Thyroid gland (tissue), 4 donors: Measurements from ENCODE around the gene MINPP1. TPM values are rescaled to one million over a fixed set of nuclear protein-coding genes. Genes with fewer than 3 reads are reported as not detected.

Experiments used
- DNase-seq, 2 donors: peaks; one replicate each; pipeline ENCODE4 v3.0.0-alpha.2; 2019
- H3K27ac ChIP-seq, 3 donors: fragments of 200-600 bp; sonication (generic); 1 replicate in 2 of 3; 2 replicates in 1 of 3; pipeline ENCODE4 v1.5.1; 2016 to 2019; ENCODE audit warnings: mild to moderate bottlenecking in 1 of 3, moderate library complexity in 1 of 3
- H3K27me3 ChIP-seq: fragments of 200-600 bp; sonication (generic); one replicate; pipeline ENCODE4 v1.5.1; 2019
- H3K36me3 ChIP-seq, 2 donors: fragments of 200-600 bp; sonication (generic); one replicate each; pipeline ENCODE4 v1.5.1; 2016 to 2019
- H3K4me1 ChIP-seq, 2 donors: fragments of 200-600 bp; sonication (generic); one replicate each; pipeline ENCODE4 v1.5.1; 2017 to 2019
- H3K4me3 ChIP-seq, 3 donors: fragments of 200-600 bp; sonication (generic); replicated peaks in 1 of 3; 1 replicate in 2 of 3; 2 replicates in 1 of 3; pipeline ENCODE4 v1.5.1; 2016; ENCODE audit warnings: mild to moderate bottlenecking in 1 of 3
- H3K9me3 ChIP-seq: fragments of 200-600 bp; sonication (generic); one replicate; pipeline ENCODE4 v1.5.1; 2017
- POLR2A ChIP-seq, 2 donors: fragments of 450-650 bp; IDR thresholded peaks; one replicate each; pipeline ENCODE4 v1.6.1; 2017; ENCODE audit warnings: antibody characterized with exemption in 2 of 2, mild to moderate bottlenecking in 2 of 2, moderate library complexity in 1 of 2
- WGBS, 2 donors: methylation state at CpG; one replicate each; pipeline ENCODE4 v1.1.5; 2017; 5-methylcytosine and 5-hydroxymethylcytosine counted together
- intact Hi-C: fragments of 100-400 bp; cut with DNase I; formaldehyde crosslinking; loops from one replicate; pipeline ENCODE4 v1.15.1; 2023
- total RNA-seq, 4 donors: library from RNA; depleted of rRNA; stranded (reverse); fragments of >200 nt; gene quantifications; one replicate each; pipeline ENCODE4 v1.2.3, GENCODE V29; 2016
- TF ChIP-seq, protein P1 (sequence below), 6 experiments: fragments of 200-600 bp in 3 of 6; fragments of 450-650 bp in 3 of 6; sonication (generic) in 3 of 6; IDR thresholded peaks; one replicate each; pipeline ENCODE4 v1.5.1; 2016 to 2019; ENCODE audit warnings: antibody characterized with exemption in 6 of 6, mild to moderate bottlenecking in 2 of 6, inconsistent platforms in 1 of 6, moderate library complexity in 1 of 6

MINPP1 gene
- total RNA-seq, 4 donors from 2014 or later, result 20.0 to 24.2 (median 22.8) TPM

DNA sequence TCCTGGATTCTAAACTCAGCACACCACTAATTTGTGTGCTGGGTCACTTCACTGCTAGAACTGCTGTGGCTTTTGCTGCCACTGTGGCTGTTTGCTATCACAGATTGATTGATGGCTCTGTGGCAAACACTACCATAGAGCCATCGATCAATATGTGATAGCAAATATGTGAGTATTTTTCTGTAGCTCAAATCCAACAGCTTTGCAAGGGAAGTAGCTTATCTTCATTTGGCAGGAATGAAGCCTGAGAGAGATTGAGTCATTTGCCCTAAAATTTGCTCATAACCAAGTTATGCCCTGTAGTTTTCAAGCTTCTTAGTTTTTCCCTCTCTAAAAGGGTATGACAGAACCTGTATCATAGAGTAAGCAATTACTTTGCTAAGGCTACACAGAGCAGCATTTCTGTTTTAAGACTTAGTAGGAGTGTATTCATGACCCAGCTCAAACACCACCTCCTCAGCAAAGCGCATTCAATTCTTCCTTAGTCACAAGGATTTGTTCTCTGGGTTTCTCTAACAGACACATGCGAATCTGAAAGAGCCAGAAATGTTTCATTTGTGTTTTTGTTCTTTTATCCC is 43.1 kb downstream of the MINPP1 start:
- Histone ChIP-seq H3K4me1 (peaks cover 0 to 11% of the 10 kb centered on the region in 2 donors), H3K4me3 (no peak overlapping the region), H3K9me3 (no peaks in the 10 kb centered on the region), H3K27me3 (no peaks in the 10 kb centered on the region), H3K27ac (no peak overlapping the region), H3K36me3 (peaks cover 0 to 2% of the 10 kb centered on the region in 2 donors)
- DNase-seq, result no peak
- 87 to 88% methylated on average over 3 of the region's 3 CpGs for WGBS, 2 donors
- intact Hi-C loops, result no loop called here
- TF ChIP-seq, protein P1, sequence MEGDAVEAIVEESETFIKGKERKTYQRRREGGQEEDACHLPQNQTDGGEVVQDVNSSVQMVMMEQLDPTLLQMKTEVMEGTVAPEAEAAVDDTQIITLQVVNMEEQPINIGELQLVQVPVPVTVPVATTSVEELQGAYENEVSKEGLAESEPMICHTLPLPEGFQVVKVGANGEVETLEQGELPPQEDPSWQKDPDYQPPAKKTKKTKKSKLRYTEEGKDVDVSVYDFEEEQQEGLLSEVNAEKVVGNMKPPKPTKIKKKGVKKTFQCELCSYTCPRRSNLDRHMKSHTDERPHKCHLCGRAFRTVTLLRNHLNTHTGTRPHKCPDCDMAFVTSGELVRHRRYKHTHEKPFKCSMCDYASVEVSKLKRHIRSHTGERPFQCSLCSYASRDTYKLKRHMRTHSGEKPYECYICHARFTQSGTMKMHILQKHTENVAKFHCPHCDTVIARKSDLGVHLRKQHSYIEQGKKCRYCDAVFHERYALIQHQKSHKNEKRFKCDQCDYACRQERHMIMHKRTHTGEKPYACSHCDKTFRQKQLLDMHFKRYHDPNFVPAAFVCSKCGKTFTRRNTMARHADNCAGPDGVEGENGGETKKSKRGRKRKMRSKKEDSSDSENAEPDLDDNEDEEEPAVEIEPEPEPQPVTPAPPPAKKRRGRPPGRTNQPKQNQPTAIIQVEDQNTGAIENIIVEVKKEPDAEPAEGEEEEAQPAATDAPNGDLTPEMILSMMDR (IDR thresholded peaks at IDR 0.05), result no peak
- TF ChIP-seq POLR2A (IDR thresholded peaks at IDR 0.05), result no peak

DNA sequence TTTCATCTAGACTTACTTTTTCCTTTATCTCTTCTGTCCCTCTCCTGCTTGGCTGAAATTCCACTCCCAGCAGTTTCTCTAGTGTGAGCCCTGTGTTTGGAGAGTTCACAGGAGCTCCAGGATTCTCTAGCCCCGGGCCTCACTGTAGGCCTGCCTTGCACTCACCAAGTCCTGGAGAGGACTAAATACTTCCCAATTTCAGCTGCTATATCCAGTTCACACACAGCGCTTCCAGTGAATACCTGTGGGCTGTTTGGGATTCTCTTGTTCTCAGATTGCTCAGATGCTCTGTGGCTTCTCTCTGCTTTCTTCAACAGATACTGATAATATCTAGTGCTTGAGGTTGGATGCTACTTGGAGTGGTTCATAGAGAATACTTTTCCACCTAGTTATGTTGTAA is 46.0 kb downstream of the MINPP1 start:
- TF ChIP-seq, protein P1 (IDR thresholded peaks at IDR 0.05), result no peak
- no peak for TF ChIP-seq POLR2A (IDR thresholded peaks at IDR 0.05)
- Histone ChIP-seq H3K4me3 (no peak overlapping the region), H3K9me3 (no peaks in the 10 kb centered on the region), H3K27me3 (no peaks in the 10 kb centered on the region), H3K4me1 (peaks cover 0 to 4% of the 10 kb centered on the region in 2 donors), H3K27ac (no peak overlapping the region), H3K36me3 (no peaks in the 10 kb centered on the region)
- intact Hi-C loops, result no loop called here
- no peak for DNase-seq
- WGBS, 2 donors, result 82 to 87% methylated on average over 2 of the region's 2 CpGs

DNA sequence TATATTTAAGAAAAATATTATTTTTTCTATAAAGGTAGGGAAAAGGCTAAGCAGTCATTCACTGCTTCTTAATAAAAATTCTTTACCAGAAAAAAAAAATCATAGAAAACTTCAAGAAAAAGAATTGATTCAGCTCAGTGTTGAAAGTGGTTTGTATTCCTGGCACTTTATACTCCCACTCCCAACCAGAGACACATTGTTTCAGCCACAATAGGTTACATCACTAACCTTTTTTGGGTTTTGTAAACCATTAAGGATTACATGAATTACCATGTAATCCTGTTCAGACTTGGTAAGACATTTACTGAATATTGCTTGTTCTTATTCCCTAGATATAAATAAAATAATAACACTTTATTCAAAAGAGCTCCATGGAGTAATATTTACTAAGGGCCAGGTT is 46.6 kb downstream of the MINPP1 start:
- Histone ChIP-seq H3K36me3 (no peaks in the 10 kb centered on the region), H3K4me1 (peaks cover 0 to 4% of the 10 kb centered on the region in 2 donors), H3K4me3 (no peak overlapping the region), H3K27me3 (no peaks in the 10 kb centered on the region), H3K27ac (no peak overlapping the region), H3K9me3 (no peaks in the 10 kb centered on the region)
- TF ChIP-seq POLR2A (IDR thresholded peaks at IDR 0.05), result no peak
- TF ChIP-seq, protein P1 (IDR thresholded peaks at IDR 0.05), result no peak
- DNase-seq, result no peak
- intact Hi-C loops, result no loop called here

DNA sequence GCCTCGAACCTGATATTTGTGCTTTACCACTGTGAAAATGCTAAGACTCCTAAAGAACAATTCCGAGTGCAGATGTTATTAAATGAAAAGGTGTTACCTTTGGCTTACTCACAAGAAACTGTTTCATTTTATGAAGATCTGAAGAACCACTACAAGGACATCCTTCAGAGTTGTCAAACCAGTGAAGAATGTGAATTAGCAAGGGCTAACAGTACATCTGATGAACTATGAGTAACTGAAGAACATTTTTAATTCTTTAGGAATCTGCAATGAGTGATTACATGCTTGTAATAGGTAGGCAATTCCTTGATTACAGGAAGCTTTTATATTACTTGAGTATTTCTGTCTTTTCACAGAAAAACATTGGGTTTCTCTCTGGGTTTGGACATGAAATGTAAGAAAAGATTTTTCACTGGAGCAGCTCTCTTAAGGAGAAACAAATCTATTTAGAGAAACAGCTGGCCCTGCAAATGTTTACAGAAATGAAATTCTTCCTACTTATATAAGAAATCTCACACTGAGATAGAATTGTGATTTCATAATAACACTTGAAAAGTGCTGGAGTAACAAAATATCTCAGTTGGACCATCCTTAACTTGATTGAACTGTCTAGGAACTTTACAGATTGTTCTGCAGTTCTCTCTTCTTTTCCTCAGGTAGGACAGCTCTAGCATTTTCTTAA is 47.7 kb downstream of the MINPP1 start:
- H3K27ac ChIP-seq, result no peak overlapping the region
- intact Hi-C loops, result no loop called here
- 82 to 90% methylated on average over 2 of the region's 2 CpGs for WGBS, 2 donors

DNA sequence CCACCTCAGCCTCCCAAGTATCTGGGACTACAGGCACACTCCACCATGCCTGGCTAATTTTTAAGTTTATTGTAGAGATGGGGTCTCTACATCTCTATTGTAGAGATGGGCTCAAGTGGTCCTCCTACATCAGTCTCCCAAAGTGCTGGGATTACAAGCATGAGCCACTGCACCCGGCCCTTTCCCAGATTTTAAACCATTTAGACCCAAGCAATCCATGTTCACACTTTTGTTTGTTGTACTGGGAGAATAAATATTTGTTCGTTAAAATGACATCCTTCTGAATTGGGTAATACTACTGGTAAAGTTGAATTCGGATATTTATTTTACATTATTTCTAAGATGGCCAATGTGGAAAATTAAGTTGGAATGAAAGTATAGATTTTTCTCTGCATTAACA is 52.7 kb downstream of the MINPP1 start:
- TF ChIP-seq, protein P1 (IDR thresholded peaks at IDR 0.05), result no peak
- TF ChIP-seq POLR2A (IDR thresholded peaks at IDR 0.05), result no peak
- DNase-seq, result no peak
- Histone ChIP-seq H3K27me3 (no peaks in the 10 kb centered on the region), H3K36me3 (no peaks in the 10 kb centered on the region), H3K4me1 (no peaks in the 10 kb centered on the region), H3K27ac (no peak overlapping the region), H3K4me3 (no peak overlapping the region), H3K9me3 (no peaks in the 10 kb centered on the region)
- 96 to 98% methylated on average over 3 of the region's 3 CpGs for WGBS, 2 donors
- intact Hi-C loops, result no loop called here

More for the DNA sequence above, 47.7 kb downstream of the MINPP1 start:
- no peaks in the 10 kb centered on the region for H3K9me3 ChIP-seq
- no peak overlapping the region for H3K4me3 ChIP-seq
- no peaks in the 10 kb centered on the region for H3K27me3 ChIP-seq
- H3K4me1 ChIP-seq, result no peaks in the 10 kb centered on the region
- H3K36me3 ChIP-seq, result no peaks in the 10 kb centered on the region
- no peak for DNase-seq
- TF ChIP-seq POLR2A (IDR thresholded peaks at IDR 0.05), result no peak
- TF ChIP-seq, protein P1 (IDR thresholded peaks at IDR 0.05), result no peak
